GM21390 (cell line): ENCODE measurements around the gene CACNG7.
A peak's percentile ranks its signal among the peaks of the same experiment; 100 is the strongest.

ENCODE experiments used
- ATAC-seq: cut with Tn5 transposase; IDR thresholded peaks from one replicate; pipeline ENCODE4 v1.9.1; 2021; ENCODE audit not compliant: unreplicated experiment

Gene CACNG7

DNA sequence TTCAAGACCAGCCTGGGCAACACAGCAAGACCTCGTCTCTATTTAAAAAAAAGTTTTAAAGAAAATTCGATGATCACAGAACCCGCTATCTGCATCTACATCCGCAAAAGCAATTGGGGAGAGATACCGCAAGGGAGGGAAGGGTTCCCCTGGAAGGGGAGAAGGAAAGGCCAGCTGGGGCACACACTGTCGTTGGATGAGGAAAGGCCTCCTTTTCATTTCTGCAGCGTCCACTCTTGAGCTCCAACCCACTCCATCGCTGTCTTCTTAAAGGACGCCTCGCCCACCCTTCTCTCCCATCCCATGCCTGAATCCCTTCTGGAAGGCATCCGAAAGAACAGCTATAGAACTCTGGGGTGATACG lies 30.3 kb upstream of the CACNG7 start:
- no peak for ATAC-seq

DNA sequence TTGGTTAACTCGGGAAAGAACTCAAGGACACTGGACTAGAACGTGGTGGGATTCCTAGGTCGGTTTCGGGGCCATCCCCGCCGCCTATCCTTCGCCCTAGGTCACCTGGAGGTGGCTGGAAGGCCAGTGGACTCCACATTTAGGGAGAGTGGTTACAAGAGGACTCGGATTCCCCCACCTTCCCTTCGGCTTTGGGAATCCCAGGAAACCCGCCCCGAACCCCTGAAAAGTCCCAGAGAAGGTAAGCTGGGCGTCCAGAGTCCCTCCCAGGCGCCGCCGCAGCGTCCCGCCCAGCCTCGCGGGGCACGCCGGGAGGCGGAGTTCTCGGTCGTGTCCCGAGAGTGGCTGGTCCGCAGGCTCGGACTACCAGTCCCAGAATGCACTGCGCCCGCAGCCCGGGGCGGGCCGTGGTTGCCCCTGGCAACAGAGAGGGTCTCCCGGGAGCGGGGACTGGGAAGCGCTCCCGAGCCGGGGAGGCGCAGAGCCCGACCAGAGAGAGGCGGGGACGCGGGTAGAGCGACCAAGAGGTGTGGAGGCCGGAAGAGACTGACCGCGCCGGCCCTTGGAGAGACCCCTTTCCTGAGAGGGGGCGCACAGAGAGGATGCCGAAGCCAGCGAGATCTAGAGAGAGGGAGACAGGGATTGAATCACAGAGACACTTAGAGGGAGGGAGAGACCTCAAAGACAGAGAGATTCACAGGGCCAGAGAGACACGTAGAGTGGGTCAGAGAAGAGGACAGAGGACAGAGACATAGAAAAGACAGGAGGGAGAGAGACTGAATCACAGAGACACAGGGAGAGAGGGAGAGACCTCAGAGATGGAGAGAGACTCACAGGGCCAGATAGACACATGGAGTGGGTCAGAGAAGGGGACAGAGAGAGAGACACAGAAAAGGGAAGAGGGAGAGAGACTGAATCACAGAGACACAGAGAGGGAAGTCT lies 29.7 kb upstream of the CACNG7 start:
- peak; percentile 77 for ATAC-seq

- ATAC-seq = no peak
These were observed 28.2 kb upstream of the CACNG7 start for GRCh38 chr19:53880711-53881481.

DNA sequence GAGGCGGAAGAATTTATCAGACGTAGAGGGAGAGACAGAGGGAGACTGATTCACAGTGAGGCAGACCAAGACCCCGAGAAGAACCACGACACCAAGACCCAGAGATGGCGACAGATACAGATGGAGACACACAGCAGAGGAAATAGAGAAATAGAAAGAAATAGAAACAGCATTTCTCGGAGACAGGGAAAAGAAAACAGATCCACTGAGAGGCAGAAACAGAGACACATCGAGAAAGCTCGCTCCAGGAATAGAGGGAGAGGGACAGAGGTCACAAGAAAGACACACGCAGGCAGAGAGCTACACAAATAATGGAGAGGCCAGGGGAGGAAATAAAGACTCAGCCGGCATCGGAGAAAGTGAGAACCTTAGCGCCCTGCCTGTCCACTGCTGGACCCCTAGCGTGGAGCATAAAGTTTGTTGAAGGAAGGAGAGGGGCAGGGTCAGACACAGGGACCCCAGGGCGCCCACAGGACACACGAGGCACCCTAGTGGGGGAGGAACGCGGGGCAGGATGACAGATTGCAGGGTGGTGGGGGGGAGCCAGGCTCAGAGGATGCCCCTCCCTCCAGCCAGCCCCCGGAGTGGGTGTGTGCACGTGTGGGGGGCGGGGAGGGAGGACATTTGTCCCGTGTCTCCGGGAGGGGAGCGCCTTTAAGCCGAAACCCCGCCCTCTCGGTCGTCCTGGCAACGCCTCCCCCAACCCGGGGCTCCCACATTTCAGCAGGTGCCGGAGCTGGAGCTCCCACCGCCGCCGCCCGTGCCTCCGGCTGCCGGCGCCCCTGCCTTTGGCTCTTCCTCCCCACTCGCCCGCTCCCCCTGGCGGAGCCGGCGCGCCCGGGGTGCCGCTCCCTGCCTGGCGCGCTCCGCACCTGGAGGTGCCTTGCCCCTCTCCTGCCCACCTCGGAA lies 27.3 kb upstream of the CACNG7 start, which contains the start of gene PRKCG:
Gene PRKCG, plus strand, starts transcription at position 716 of the 909 bp plus-strand sequence. CDS start 298 bp downstream, outside the sequence.
- no peak for ATAC-seq

- no peak for ATAC-seq
These were observed 26.6 kb upstream of the CACNG7 start for GRCh38 chr19:53882391-53883050.

- ATAC-seq = no peak
These were observed 25.8 kb upstream of the CACNG7 start for GRCh38 chr19:53883231-53883661.

GRCh38 chr19:53883741-53884140 lies 25.3 kb upstream of the CACNG7 start:
- no peak for ATAC-seq

GRCh38 chr19:53884256-53884655 lies 24.8 kb upstream of the CACNG7 start:
- no peak for ATAC-seq

- ATAC-seq = no peak
These were observed 24.0 kb upstream of the CACNG7 start for GRCh38 chr19:53885036-53885435.

- no peak for ATAC-seq
These were observed 16.6 kb upstream of the CACNG7 start for GRCh38 chr19:53892301-53892980.

- no peak for ATAC-seq
These were observed 16.1 kb upstream of the CACNG7 start for GRCh38 chr19:53892981-53893325.

- ATAC-seq = no peak
These were observed 14.4 kb upstream of the CACNG7 start for GRCh38 chr19:53894707-53895106.

- ATAC-seq = no peak
These were observed 12.4 kb upstream of the CACNG7 start for GRCh38 chr19:53896682-53897081.

GRCh38 chr19:53897459-53897858 lies 11.6 kb upstream of the CACNG7 start:
- no peak for ATAC-seq

- no peak for ATAC-seq
These were observed 10.9 kb upstream of the CACNG7 start for GRCh38 chr19:53898166-53898565.

GRCh38 chr19:53898636-53899341 lies 10.3 kb upstream of the CACNG7 start:
- ATAC-seq = no peak

- no peak for ATAC-seq
These were observed 8.8 kb upstream of the CACNG7 start for GRCh38 chr19:53900191-53900860.

GRCh38 chr19:53903055-53903680 lies 5.9 kb upstream of the CACNG7 start:
- ATAC-seq = no peak
